ENCODE results near the gene ASCL3. TPM values are rescaled to one million over a fixed set of nuclear protein-coding genes. Genes with fewer than 3 reads are reported as not detected.

Gene ASCL3
- total RNA-seq, 1 experiment from 2014 or later, result not detected

GRCh38 chr11:8910649-8911026 lies 32.2 kb downstream of the ASCL3 start:
- H3K4me1 ChIP-seq (ENCODE audit: insufficient read depth, low read length, poor library complexity, severe bottlenecking), result peaks cover 15% of the 10 kb centered on the region

GRCh38 chr11:8908099-8908498 lies 34.7 kb downstream of the ASCL3 start:
- TF ChIP-seq CTCF (conservative IDR thresholded peaks at IDR 0.05; ENCODE audit: low read depth, low read length), result no peak
- no peak for TF ChIP-seq EZH2 (IDR thresholded peaks at IDR 0.05; ENCODE audit: borderline replicate concordance, low read depth, low read length, poor library complexity, severe bottlenecking)
- Histone ChIP-seq H3K4me3 (ENCODE audit: low read depth, low read length, poor library complexity, severe bottlenecking) (no peak overlapping the region), H3K4me1 (ENCODE audit: insufficient read depth, low read length, poor library complexity, severe bottlenecking) (peaks cover 6% of the 10 kb centered on the region), H3K36me3 (ENCODE audit: insufficient read depth, low read length, poor library complexity, severe bottlenecking) (no peaks in the 10 kb centered on the region), H3K27me3 (replicated peaks; ENCODE audit: insufficient read depth, low read depth, low read length, poor library complexity) (no peaks in the 10 kb centered on the region), H3K27ac (ENCODE audit: low read depth, low read length, poor library complexity, severe bottlenecking) (no peak overlapping the region), H3K9me3 (ENCODE audit: low read depth, low read length, poor library complexity, severe bottlenecking) (no peaks in the 10 kb centered on the region)
- intact Hi-C loops (cut with micrococcal nuclease; ENCODE audit: unreplicated experiment), result no loop called here
- DNase-seq (ENCODE audit: low spot score), result no peak
- no TSS peak for BruUV-seq (replicated peaks)
- ChIA-PET POLR2A (ENCODE audit: low non-redundant PET) (no interaction called here), CTCF (no interaction called here)

More at GRCh38 chr11:8910649-8911026, 32.2 kb downstream of the ASCL3 start:
- H3K36me3 ChIP-seq (ENCODE audit: insufficient read depth, low read length, poor library complexity, severe bottlenecking), result no peaks in the 10 kb centered on the region
- TF ChIP-seq EZH2 (IDR thresholded peaks at IDR 0.05; ENCODE audit: borderline replicate concordance, low read depth, low read length, poor library complexity, severe bottlenecking) (no peak), CTCF (conservative IDR thresholded peaks at IDR 0.05; ENCODE audit: low read depth, low read length) (no peak)
- intact Hi-C loops (cut with micrococcal nuclease; ENCODE audit: unreplicated experiment), result loop anchor here (2.0 to 5.0 kb wide), 3 partner anchors 54 to 223 kb away; partner anchors contain the start of gene TMEM9B
- CTCF ChIA-PET, result no interaction called here
- no peak for DNase-seq (ENCODE audit: low spot score)
- no peak overlapping the region for H3K27ac ChIP-seq (ENCODE audit: low read depth, low read length, poor library complexity, severe bottlenecking)
- BruUV-seq (replicated peaks), result no TSS peak
- H3K27me3 ChIP-seq (replicated peaks; ENCODE audit: insufficient read depth, low read depth, low read length, poor library complexity), result no peaks in the 10 kb centered on the region
- POLR2A ChIA-PET (ENCODE audit: low non-redundant PET), result interaction anchor here (0.7 kb wide), 1 partner anchor 185 kb away, joined by 3 read pairs; no protein-coding TSS in a partner anchor
- no peaks in the 10 kb centered on the region for H3K9me3 ChIP-seq (ENCODE audit: low read depth, low read length, poor library complexity, severe bottlenecking)
- H3K4me3 ChIP-seq (ENCODE audit: low read depth, low read length, poor library complexity, severe bottlenecking), result peak overlapping the region; percentile 97

- peak overlapping the region; percentile 44 for H3K27ac ChIP-seq (ENCODE audit: low read depth, low read length, poor library complexity, severe bottlenecking)
- DNase-seq (ENCODE audit: low spot score), result no peak
- intact Hi-C loops (cut with micrococcal nuclease; ENCODE audit: unreplicated experiment), result no loop called here
These were observed 35.7 kb downstream of the ASCL3 start for GRCh38 chr11:8907116-8907515.

More at GRCh38 chr11:8907116-8907515, 35.7 kb downstream of the ASCL3 start:
- no peak overlapping the region for H3K4me3 ChIP-seq (ENCODE audit: low read depth, low read length, poor library complexity, severe bottlenecking)
- no TSS peak for BruUV-seq (replicated peaks)
- H3K9me3 ChIP-seq (ENCODE audit: low read depth, low read length, poor library complexity, severe bottlenecking), result no peaks in the 10 kb centered on the region
- peaks cover 6% of the 10 kb centered on the region for H3K4me1 ChIP-seq (ENCODE audit: insufficient read depth, low read length, poor library complexity, severe bottlenecking)
- TF ChIP-seq CTCF (conservative IDR thresholded peaks at IDR 0.05; ENCODE audit: low read depth, low read length) (no peak), EZH2 (IDR thresholded peaks at IDR 0.05; ENCODE audit: borderline replicate concordance, low read depth, low read length, poor library complexity, severe bottlenecking) (no peak)
- ChIA-PET CTCF (no interaction called here), POLR2A (ENCODE audit: low non-redundant PET) (no interaction called here)
- no peaks in the 10 kb centered on the region for H3K36me3 ChIP-seq (ENCODE audit: insufficient read depth, low read length, poor library complexity, severe bottlenecking)
- H3K27me3 ChIP-seq (replicated peaks; ENCODE audit: insufficient read depth, low read depth, low read length, poor library complexity), result no peaks in the 10 kb centered on the region

Measured in A673 (cell line).